MM.1S (cell line): ENCODE measurements around the gene DRICH1.

Experiments used
- DNase-seq: peaks from one replicate; pipeline ENCODE4 v3.0.0-alpha.2; 2015
- H2AFZ ChIP-seq: fragments of 300-600 bp; sonication (generic); 2 replicates; pipeline ENCODE4 v1.6.0; 2016; ENCODE audit warnings: antibody characterized with exemption, low read length
- H3F3A ChIP-seq: fragments of 300-600 bp; sonication (generic); 2 replicates; pipeline ENCODE4 v1.6.1; 2016; ENCODE audit warnings: mild to moderate bottlenecking, antibody characterized with exemption, low read length, moderate library complexity, mixed read lengths; ENCODE audit not compliant: insufficient read depth
- H3K27ac ChIP-seq: fragments of 300-600 bp; sonication (generic); 2 replicates; pipeline ENCODE4 v1.5.1; 2016; ENCODE audit warnings: mild to moderate bottlenecking, low read length
- H3K27me3 ChIP-seq: fragments of 300-600 bp; sonication (generic); replicated peaks from 2 replicates; pipeline ENCODE4 v1.6.0; 2016; ENCODE audit warnings: low read length; ENCODE audit not compliant: insufficient read depth
- H3K36me3 ChIP-seq: fragments of 300-600 bp; sonication (generic); replicated peaks from 2 replicates; pipeline ENCODE4 v1.6.1; 2016; ENCODE audit warnings: mild to moderate bottlenecking, low read length, mixed read lengths; ENCODE audit not compliant: insufficient read depth
- H3K4me1 ChIP-seq: fragments of 300-600 bp; sonication (generic); 2 replicates; pipeline ENCODE4 v1.6.1; 2016; ENCODE audit warnings: low read length, mixed read lengths
- H3K4me2 ChIP-seq: fragments of 300-600 bp; sonication (generic); 2 replicates; pipeline ENCODE4 v1.6.0; 2016; ENCODE audit warnings: low read depth, low read length
- H3K4me3 ChIP-seq: fragments of 300-600 bp; sonication (generic); 2 replicates; pipeline ENCODE4 v1.5.1; 2016; ENCODE audit warnings: low read length, mixed read lengths
- H3K79me2 ChIP-seq: fragments of 300-600 bp; sonication (generic); 2 replicates; pipeline ENCODE4 v1.6.1; 2016; ENCODE audit warnings: mixed run types, low read length, mixed read lengths
- H3K9ac ChIP-seq: fragments of 300-600 bp; sonication (generic); 2 replicates; pipeline ENCODE4 v1.6.1; 2016; ENCODE audit warnings: low read length, mixed read lengths
- H3K9me2 ChIP-seq: fragments of 300-600 bp; sonication (generic); replicated peaks from 2 replicates; pipeline ENCODE4 v1.6.1; 2016; ENCODE audit warnings: mild to moderate bottlenecking, low read length, mixed read lengths; ENCODE audit not compliant: insufficient read depth
- H3K9me3 ChIP-seq: fragments of 300-600 bp; sonication (generic); replicated peaks from 2 replicates; pipeline ENCODE4 v1.6.1; 2016; ENCODE audit warnings: mild to moderate bottlenecking, low read length, mixed read lengths; ENCODE audit not compliant: insufficient read depth
- H4K20me1 ChIP-seq: fragments of 300-600 bp; sonication (generic); 2 replicates; pipeline ENCODE4 v1.6.1; 2016; ENCODE audit warnings: mild to moderate bottlenecking, low read length, moderate library complexity, mixed read lengths; ENCODE audit not compliant: insufficient read depth
- EZH2 ChIP-seq: fragments of 300-600 bp; sonication (generic); optimal IDR thresholded peaks from 2 replicates; pipeline ENCODE3; 2017; ENCODE audit warnings: low read depth, mild to moderate bottlenecking, antibody characterized with exemption, low read length, mixed read lengths
- EZH2phosphoT487 ChIP-seq: fragments of 300-600 bp; sonication (generic); IDR thresholded peaks from 2 replicates; pipeline ENCODE4 v1.6.1; 2018; ENCODE audit warnings: antibody characterized with exemption, low read length
- TF ChIP-seq, protein P1 (sequence below): fragments of 300-600 bp; sonication (generic); IDR thresholded peaks from 2 replicates; pipeline ENCODE4 v1.5.1; 2016; ENCODE audit warnings: antibody characterized with exemption, low read length, mixed read lengths

Gene DRICH1

DNA sequence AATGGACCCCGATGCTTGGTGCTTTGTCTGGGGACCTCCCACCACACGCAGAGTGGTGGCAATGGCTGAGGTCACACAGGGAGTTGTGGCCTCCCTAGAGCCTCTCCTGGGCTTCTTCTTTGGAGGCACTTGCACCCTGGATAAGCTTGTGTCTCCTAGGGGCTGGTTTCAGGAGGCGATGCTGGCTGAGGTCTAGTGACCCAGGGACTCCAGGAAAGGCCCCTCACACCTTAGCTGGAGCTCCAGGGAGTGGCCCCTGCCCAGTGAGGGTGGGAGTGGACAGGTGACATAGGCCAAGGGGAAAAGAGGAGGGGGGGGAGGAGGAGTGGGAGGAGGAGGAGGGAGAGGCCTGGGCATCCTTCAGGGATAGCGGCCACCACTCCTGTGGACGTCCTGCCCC lies 52.8 kb downstream of the DRICH1 start:
- TF ChIP-seq EZH2phosphoT487 (no peak), EZH2 (no peak)
- TF ChIP-seq, protein P1, sequence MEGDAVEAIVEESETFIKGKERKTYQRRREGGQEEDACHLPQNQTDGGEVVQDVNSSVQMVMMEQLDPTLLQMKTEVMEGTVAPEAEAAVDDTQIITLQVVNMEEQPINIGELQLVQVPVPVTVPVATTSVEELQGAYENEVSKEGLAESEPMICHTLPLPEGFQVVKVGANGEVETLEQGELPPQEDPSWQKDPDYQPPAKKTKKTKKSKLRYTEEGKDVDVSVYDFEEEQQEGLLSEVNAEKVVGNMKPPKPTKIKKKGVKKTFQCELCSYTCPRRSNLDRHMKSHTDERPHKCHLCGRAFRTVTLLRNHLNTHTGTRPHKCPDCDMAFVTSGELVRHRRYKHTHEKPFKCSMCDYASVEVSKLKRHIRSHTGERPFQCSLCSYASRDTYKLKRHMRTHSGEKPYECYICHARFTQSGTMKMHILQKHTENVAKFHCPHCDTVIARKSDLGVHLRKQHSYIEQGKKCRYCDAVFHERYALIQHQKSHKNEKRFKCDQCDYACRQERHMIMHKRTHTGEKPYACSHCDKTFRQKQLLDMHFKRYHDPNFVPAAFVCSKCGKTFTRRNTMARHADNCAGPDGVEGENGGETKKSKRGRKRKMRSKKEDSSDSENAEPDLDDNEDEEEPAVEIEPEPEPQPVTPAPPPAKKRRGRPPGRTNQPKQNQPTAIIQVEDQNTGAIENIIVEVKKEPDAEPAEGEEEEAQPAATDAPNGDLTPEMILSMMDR, result no peak
- Histone ChIP-seq H3K79me2 (no peaks in the 10 kb centered on the region), H3F3A (no peaks in the 10 kb centered on the region), H3K4me2 (no peak overlapping the region), H4K20me1 (no peaks in the 10 kb centered on the region), H3K4me1 (no peaks in the 10 kb centered on the region), H3K36me3 (no peaks in the 10 kb centered on the region), H3K4me3 (no peak overlapping the region), H3K27me3 (0 out of 2 replicates have a peak, but pooled peaks cover 3% of the 10 kb centered on the region), H3K9me2 (no peaks in the 10 kb centered on the region), H3K9me3 (no peaks in the 10 kb centered on the region), H3K27ac (no peak overlapping the region), H3K9ac (no peak overlapping the region), H2AFZ (no peak overlapping the region)
- DNase-seq, result no peak

DNA sequence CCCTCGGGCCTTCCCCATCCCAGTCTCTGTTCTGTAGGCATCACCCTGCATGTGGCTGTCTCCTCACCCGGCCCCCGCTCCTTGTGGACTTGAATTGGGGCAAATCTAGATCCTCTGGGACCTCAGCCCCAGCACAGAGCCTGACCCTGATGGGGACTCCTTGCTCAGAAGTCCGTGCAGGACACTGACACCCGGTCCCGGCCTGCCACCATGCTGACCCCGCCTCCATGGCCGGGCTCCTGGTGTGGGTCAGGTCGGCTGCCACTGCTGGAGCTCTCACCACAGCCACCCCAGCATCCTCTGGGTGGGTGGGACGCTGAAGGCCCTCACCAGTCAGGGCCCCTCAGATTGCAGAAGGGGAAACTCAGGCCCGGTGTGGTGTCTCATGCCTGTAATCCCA lies 53.8 kb downstream of the DRICH1 start:
- no peaks in the 10 kb centered on the region for H3K79me2 ChIP-seq
- no peak overlapping the region for H3K27ac ChIP-seq
- H3K36me3 ChIP-seq, result no peaks in the 10 kb centered on the region
- H3K9me2 ChIP-seq, result no peaks in the 10 kb centered on the region
- no peak overlapping the region for H3K4me2 ChIP-seq
- no peaks in the 10 kb centered on the region for H3K9me3 ChIP-seq
- H3K4me3 ChIP-seq, result no peak overlapping the region
- H2AFZ ChIP-seq, result no peak overlapping the region
- H3K4me1 ChIP-seq, result no peaks in the 10 kb centered on the region
- DNase-seq, result no peak
- peaks cover 3% of the 10 kb centered on the region; the same call in 1 of the 2 replicates for H3K27me3 ChIP-seq
- H3K9ac ChIP-seq, result no peak overlapping the region
- H3F3A ChIP-seq, result no peaks in the 10 kb centered on the region
- TF ChIP-seq EZH2phosphoT487, result no peak
- no peaks in the 10 kb centered on the region for H4K20me1 ChIP-seq

DNA sequence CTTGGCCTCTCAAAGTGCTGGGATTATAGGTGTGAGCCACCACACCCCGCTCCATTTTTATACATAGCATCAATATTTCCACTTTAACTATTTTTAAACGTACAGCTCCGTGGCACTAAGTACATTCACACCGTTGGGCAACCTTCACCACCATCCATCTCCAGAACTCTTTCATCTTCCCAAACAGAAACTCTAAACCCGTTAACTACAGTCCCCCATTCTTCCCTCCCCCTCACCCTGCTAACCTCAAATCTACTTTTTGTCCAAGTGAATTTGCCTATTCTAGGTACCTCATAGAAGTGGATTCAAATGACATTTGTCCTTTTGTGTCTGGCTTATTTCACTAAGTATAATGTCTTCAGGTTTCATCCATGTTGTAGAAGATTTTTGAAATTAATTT lies 55.4 kb downstream of the DRICH1 start:
- DNase-seq, result no peak
- H4K20me1 ChIP-seq, result no peaks in the 10 kb centered on the region
- H3K27ac ChIP-seq, result no peak overlapping the region
- TF ChIP-seq, protein P1, result no peak
- TF ChIP-seq EZH2, result no peak
- no peak for TF ChIP-seq EZH2phosphoT487
- no peak overlapping the region for H3K4me2 ChIP-seq
- H3K36me3 ChIP-seq, result no peaks in the 10 kb centered on the region
- H3F3A ChIP-seq, result no peaks in the 10 kb centered on the region
- H2AFZ ChIP-seq, result no peak overlapping the region
- no peaks in the 10 kb centered on the region for H3K9me2 ChIP-seq
- H3K4me3 ChIP-seq, result no peak overlapping the region
- H3K4me1 ChIP-seq, result no peaks in the 10 kb centered on the region
- no peaks in the 10 kb centered on the region for H3K79me2 ChIP-seq
- H3K27me3 ChIP-seq, result peaks cover 11% of the 10 kb centered on the region
- no peak overlapping the region for H3K9ac ChIP-seq
- no peaks in the 10 kb centered on the region for H3K9me3 ChIP-seq

DNA sequence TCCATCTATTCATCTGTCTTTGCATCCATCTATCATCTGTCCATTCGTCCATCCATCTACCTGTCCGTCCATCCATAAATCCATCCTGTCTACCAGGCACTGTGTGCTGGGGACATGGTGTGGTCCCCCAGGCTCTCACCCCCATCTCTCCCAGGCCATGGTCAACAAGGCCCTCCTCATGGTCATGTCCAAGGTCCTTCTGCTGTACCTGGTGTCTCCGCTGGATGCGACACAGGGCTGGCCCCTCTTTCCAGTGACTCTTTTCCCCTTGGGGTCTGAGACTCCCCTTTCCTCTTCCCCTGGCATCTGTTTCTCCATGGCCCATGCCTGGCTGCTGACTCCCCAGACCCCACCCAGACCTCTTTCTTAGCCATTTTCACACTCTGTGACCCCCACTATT lies 56.5 kb downstream of the DRICH1 start:
- Histone ChIP-seq H3K9ac (no peak overlapping the region), H3K4me3 (no peak overlapping the region), H3K27me3 (peaks cover 15% of the 10 kb centered on the region), H3K27ac (no peak overlapping the region), H3K79me2 (no peaks in the 10 kb centered on the region), H4K20me1 (no peaks in the 10 kb centered on the region), H3K9me2 (no peaks in the 10 kb centered on the region), H3K36me3 (no peaks in the 10 kb centered on the region), H3K4me2 (no peak overlapping the region), H3K4me1 (no peaks in the 10 kb centered on the region), H3F3A (no peaks in the 10 kb centered on the region), H2AFZ (no peak overlapping the region), H3K9me3 (no peaks in the 10 kb centered on the region)
- TF ChIP-seq, protein P1, result no peak
- no peak for TF ChIP-seq EZH2
- no peak for TF ChIP-seq EZH2phosphoT487
- DNase-seq, result no peak
